A549 (cell line): ENCODE data around the gene PCCB. TPM values are rescaled to one million over a fixed set of nuclear protein-coding genes. Genes with fewer than 3 reads are reported as not detected.

Source experiments
- ATAC-seq, 2 experiments: fragments of 200-7000 bp in 1 of 2; fragments of >200 bp in 1 of 2; cut with Nextera tagmentation in 1 of 2; cut with Tn5 transposase in 1 of 2; 3 replicates each; pipeline versions ENCODE4 v1.8.0 to v1.9.1; 2018 to 2020; ENCODE audit warnings: mild to moderate bottlenecking in 1 of 2, moderate library complexity in 1 of 2
- CTCF ChIA-PET: fragments of 300-600 bp; sonication (Branson Sonifier 250); formaldehyde crosslinking; extraction: SDS; loops from one replicate; lab custom pipeline; 2021; ENCODE audit warnings: antibody characterized with exemption, inconsistent platforms; lab: Yijun Ruan, JAX
- POLR2A ChIA-PET: fragments of 350-600 bp; formaldehyde crosslinking; extraction: SDS; loops from one replicate; lab custom pipeline; 2021; ENCODE audit warnings: antibody characterized with exemption, inconsistent platforms; lab: Yijun Ruan, JAX
- DNase-seq, 2 experiments: peaks; one replicate each; pipeline versions ENCODE4 v3.0.0 to v3.0.0-alpha.2; 2011 to 2016; ENCODE audit warnings: low read depth in 1 of 2, low spot score in 1 of 2
- FAIRE-seq: peaks from 2 replicates; lab custom pipeline; 2011; peaks lifted over from hg19 to GRCh38; lab: Jason Lieb, UNC
- H3K27ac ChIP-seq, 2 experiments: fragments of >200 bp; sonication (Bioruptor Twin); formaldehyde crosslinking; 3 replicates each; pipeline ENCODE4 v1.5.1; 2016 to 2017
- H3K4me1 ChIP-seq: fragments of >200 bp; sonication (Bioruptor Twin); formaldehyde crosslinking; 3 replicates; pipeline ENCODE4 v1.6.1; 2016
- H3K4me2 ChIP-seq: fragments of >200 bp; sonication (Bioruptor Twin); formaldehyde crosslinking; 3 replicates; pipeline ENCODE4 v1.6.1; 2016
- H3K4me3 ChIP-seq: fragments of >200 bp; sonication (Bioruptor Twin); formaldehyde crosslinking; 3 replicates; pipeline ENCODE4 v1.5.1; 2016
- H3K9me3 ChIP-seq: fragments of >200 bp; sonication (Bioruptor Twin); formaldehyde crosslinking; 3 replicates; pipeline ENCODE4 v1.6.1; 2016
- BHLHE40 ChIP-seq: IDR thresholded peaks from 2 replicates; pipeline ENCODE4 v1.6.1; 2012; ENCODE audit warnings: low read depth, low read length, inconsistent platforms
- EHF ChIP-seq: fragments of 250-450 bp; sonication (Bioruptor Pico); IDR thresholded peaks from 2 replicates; pipeline ENCODE4 v1.5.0; 2020; ENCODE audit warnings: mild to moderate bottlenecking
- ESRRA ChIP-seq: fragments of 150-350 bp; IDR thresholded peaks from 2 replicates; pipeline ENCODE4 v1.6.1; 2014; ENCODE audit warnings: mild to moderate bottlenecking, low read length, borderline replicate concordance
- FOSL2 ChIP-seq, 2 experiments: fragments of 450-650 bp in 1 of 2; fragments of >200 bp in 1 of 2; sonication (Bioruptor Twin) in 1 of 2; formaldehyde crosslinking; IDR thresholded peaks; 2 replicates each; pipeline versions ENCODE4 v1.5.0 to v1.6.1; 2016 to 2020; ENCODE audit warnings: mild to moderate bottlenecking in 1 of 2, moderate library complexity in 1 of 2
- FOXS1 ChIP-seq: fragments of 250-450 bp; sonication (Bioruptor Pico); IDR thresholded peaks from 2 replicates; pipeline ENCODE4 v1.5.0; 2020; ENCODE audit warnings: mild to moderate bottlenecking, moderate library complexity
- GATA3 ChIP-seq: IDR thresholded peaks from 2 replicates; pipeline ENCODE4 v1.6.1; 2012; ENCODE audit warnings: borderline replicate concordance
- HDAC2 ChIP-seq: fragments of 200-600 bp; sonication (generic); IDR thresholded peaks from 2 replicates; pipeline ENCODE4 v1.6.1; 2016
- HEYL ChIP-seq: fragments of 250-450 bp; sonication (Bioruptor Pico); IDR thresholded peaks from 2 replicates; pipeline ENCODE4 v1.8.0; 2021; ENCODE audit warnings: mild to moderate bottlenecking, moderate library complexity
- HOXB13 ChIP-seq: fragments of 250-450 bp; sonication (Bioruptor Pico); IDR thresholded peaks from 2 replicates; pipeline ENCODE4 v1.5.0; 2020; ENCODE audit warnings: low read depth, mild to moderate bottlenecking, moderate library complexity
- MAFK ChIP-seq: fragments of 450-650 bp; IDR thresholded peaks from 2 replicates; pipeline ENCODE4 v1.6.1; 2014; ENCODE audit not compliant: partially characterized antibody
- PHF8 ChIP-seq: fragments of 200-600 bp; sonication (generic); IDR thresholded peaks from 2 replicates; pipeline ENCODE4 v1.6.1; 2016; ENCODE audit warnings: low read depth, mild to moderate bottlenecking, antibody characterized with exemption, moderate library complexity, borderline replicate concordance
- POLR2AphosphoS2 ChIP-seq: conservative IDR thresholded peaks from 2 replicates; pipeline ENCODE4 v1.6.1; 2012; ENCODE audit warnings: low read length, improper control_type of control experiment, inconsistent platforms
- RAD21 ChIP-seq, 2 experiments: fragments of >200 bp in 1 of 2; sonication (Bioruptor Twin) in 1 of 2; formaldehyde crosslinking in 1 of 2; IDR thresholded peaks in 1 of 2; conservative IDR thresholded peaks in 1 of 2; 2 replicates in 1 of 2; 3 replicates in 1 of 2; pipeline ENCODE4 v1.6.1; 2012 to 2018; ENCODE audit warnings: inconsistent platforms in 1 of 2
- RNF2 ChIP-seq: fragments of 200-600 bp; sonication (generic); IDR thresholded peaks from 2 replicates; pipeline ENCODE4 v1.6.1; 2016; ENCODE audit warnings: low read depth, mild to moderate bottlenecking, antibody characterized with exemption, moderate library complexity, borderline replicate concordance
- SREBF2 ChIP-seq: fragments of 450-650 bp; IDR thresholded peaks from 2 replicates; pipeline ENCODE4 v1.6.1; 2014; ENCODE audit warnings: mild to moderate bottlenecking, moderate library complexity
- ZC3H11A ChIP-seq: fragments of 450-650 bp; IDR thresholded peaks from 2 replicates; pipeline ENCODE4 v1.6.1; 2014; ENCODE audit warnings: antibody characterized with exemption, mild to moderate bottlenecking
- ZFP36 ChIP-seq: fragments of 450-650 bp; IDR thresholded peaks from 2 replicates; pipeline ENCODE4 v1.6.1; 2014; ENCODE audit warnings: borderline replicate concordance; ENCODE audit not compliant: partially characterized antibody
- WGBS: methylation state at CpG from one replicate; pipeline ENCODE4 v1.1.6; 2017; ENCODE audit errors: missing lambda C conversion rate; 5-methylcytosine and 5-hydroxymethylcytosine counted together
- polyA plus RNA-seq, 4 experiments: library from polyadenylated mRNA; depleted of rRNA in 3 of 4; stranded (reverse); fragments of >200 nt; fragmentation: RNase III in 1 of 4; extraction: RNeasy Plus Mini Kit Qiagen cat#74134 plus additional on column Dnase treatment in 1 of 4; gene quantifications; 2 replicates in 3 of 4; 3 replicates in 1 of 4; pipeline ENCODE4 v1.2.3, GENCODE V29; 2011 to 2017
- TF ChIP-seq, protein P1 (sequence below): fragments of 200-600 bp; sonication (generic); IDR thresholded peaks from 2 replicates; pipeline ENCODE4 v1.6.1; 2016; ENCODE audit warnings: antibody characterized with exemption, mild to moderate bottlenecking, moderate library complexity
- TF ChIP-seq, protein P2 (sequence below): fragments of >200 bp; sonication (Bioruptor Twin); formaldehyde crosslinking; IDR thresholded peaks from 3 replicates; pipeline ENCODE4 v1.6.1; 2016
- TF ChIP-seq, protein P3 (sequence below): IDR thresholded peaks from 2 replicates; pipeline ENCODE4 v1.6.1; 2012; ENCODE audit warnings: low read depth, borderline replicate concordance
- TF ChIP-seq, protein P4 (sequence below): fragments of 450-650 bp; IDR thresholded peaks from 2 replicates; pipeline ENCODE4 v1.6.1; 2014; ENCODE audit warnings: antibody characterized with exemption
- TF ChIP-seq, protein P5 (sequence below): IDR thresholded peaks from 2 replicates; pipeline ENCODE4 v1.6.1; 2012
- TF ChIP-seq, protein P6 (sequence below): IDR thresholded peaks from 2 replicates; pipeline ENCODE4 v1.6.1; 2012
- TF ChIP-seq, protein P7 (sequence below): fragments of 250-450 bp; sonication (Bioruptor Pico); IDR thresholded peaks from 2 replicates; pipeline ENCODE4 v1.5.0; 2020; ENCODE audit warnings: low read depth, mild to moderate bottlenecking, moderate library complexity

The PCCB gene
- polyA plus RNA-seq, 2 of the 4 experiments (the other 2 are of a cell fraction): 31.7 to 65.5 TPM

DNA sequence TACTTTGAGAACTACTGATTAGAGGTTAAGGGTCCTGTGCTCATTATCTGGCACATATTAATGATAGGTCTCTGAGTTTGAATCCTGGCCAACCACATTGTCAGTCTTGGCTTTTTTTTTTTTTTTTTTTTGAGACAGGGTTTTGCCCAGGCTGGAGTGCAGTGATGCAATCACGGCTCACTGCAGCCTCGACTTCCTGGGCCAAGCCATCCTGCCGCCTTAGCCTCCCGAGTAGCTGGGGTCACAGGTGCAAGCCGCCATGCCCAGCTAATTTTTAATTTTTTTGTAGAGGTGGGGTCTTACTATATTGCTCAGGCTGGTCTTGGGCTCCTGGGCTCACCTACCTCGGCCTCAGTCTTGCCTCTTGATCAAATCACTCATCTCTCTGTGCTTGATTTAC, 547 bp upstream of the PCCB start (continued):
- TF ChIP-seq ZFP36 (no peak), BHLHE40 (no peak), POLR2AphosphoS2 (no peak), MAFK (no peak)
- TF ChIP-seq, protein P1, sequence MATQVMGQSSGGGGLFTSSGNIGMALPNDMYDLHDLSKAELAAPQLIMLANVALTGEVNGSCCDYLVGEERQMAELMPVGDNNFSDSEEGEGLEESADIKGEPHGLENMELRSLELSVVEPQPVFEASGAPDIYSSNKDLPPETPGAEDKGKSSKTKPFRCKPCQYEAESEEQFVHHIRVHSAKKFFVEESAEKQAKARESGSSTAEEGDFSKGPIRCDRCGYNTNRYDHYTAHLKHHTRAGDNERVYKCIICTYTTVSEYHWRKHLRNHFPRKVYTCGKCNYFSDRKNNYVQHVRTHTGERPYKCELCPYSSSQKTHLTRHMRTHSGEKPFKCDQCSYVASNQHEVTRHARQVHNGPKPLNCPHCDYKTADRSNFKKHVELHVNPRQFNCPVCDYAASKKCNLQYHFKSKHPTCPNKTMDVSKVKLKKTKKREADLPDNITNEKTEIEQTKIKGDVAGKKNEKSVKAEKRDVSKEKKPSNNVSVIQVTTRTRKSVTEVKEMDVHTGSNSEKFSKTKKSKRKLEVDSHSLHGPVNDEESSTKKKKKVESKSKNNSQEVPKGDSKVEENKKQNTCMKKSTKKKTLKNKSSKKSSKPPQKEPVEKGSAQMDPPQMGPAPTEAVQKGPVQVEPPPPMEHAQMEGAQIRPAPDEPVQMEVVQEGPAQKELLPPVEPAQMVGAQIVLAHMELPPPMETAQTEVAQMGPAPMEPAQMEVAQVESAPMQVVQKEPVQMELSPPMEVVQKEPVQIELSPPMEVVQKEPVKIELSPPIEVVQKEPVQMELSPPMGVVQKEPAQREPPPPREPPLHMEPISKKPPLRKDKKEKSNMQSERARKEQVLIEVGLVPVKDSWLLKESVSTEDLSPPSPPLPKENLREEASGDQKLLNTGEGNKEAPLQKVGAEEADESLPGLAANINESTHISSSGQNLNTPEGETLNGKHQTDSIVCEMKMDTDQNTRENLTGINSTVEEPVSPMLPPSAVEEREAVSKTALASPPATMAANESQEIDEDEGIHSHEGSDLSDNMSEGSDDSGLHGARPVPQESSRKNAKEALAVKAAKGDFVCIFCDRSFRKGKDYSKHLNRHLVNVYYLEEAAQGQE: no peak

DNA sequence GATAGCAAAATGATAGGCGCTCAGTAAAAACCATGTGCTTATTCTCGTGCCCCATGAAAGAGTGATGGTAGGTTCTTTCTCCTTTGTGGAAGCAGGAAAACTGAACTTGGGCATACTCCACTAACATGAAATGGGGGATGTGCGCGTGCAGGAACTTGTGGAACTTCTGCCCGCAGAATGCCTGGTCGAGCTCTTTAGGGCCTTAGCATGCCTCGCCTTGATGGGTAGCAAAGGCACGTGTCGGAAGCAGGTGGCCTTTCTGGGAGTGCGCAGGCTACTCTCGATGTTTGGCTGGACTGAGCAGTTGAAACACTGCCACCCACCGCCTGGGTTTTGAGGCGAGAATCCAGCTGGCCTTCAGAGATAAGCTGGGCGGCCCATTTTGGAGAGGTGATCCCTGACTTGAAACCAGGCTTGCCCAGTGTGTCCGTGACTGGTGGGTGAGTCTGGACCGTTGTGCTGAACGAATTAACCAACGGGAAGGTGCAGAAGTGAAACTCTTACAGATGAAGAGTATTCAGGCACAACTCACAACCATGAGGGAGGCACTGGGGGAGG, 842 bp downstream of the PCCB start:
- Histone ChIP-seq H3K4me1 (peaks cover 8% of the 10 kb centered on the region; the same call in 1 of the 3 replicates), H3K27ac (peak overlapping the region; percentile 91 to 96), H3K9me3 (no peaks in the 10 kb centered on the region), H3K4me2 (peak overlapping the region; percentile 97), H3K4me3 (peak overlapping the region; percentile 64)
- TF ChIP-seq, protein P2, sequence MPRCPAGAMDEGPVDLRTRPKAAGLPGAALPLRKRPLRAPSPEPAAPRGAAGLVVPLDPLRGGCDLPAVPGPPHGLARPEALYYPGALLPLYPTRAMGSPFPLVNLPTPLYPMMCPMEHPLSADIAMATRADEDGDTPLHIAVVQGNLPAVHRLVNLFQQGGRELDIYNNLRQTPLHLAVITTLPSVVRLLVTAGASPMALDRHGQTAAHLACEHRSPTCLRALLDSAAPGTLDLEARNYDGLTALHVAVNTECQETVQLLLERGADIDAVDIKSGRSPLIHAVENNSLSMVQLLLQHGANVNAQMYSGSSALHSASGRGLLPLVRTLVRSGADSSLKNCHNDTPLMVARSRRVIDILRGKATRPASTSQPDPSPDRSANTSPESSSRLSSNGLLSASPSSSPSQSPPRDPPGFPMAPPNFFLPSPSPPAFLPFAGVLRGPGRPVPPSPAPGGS: no peak
- TF ChIP-seq ESRRA (no peak), SREBF2 (no peak), FOXS1 (CRISPR knock-in tag) (no peak), RAD21 (conservative IDR thresholded peaks at IDR 0.05 in 1 of 2, IDR thresholded peaks at IDR 0.05 in 1 of 2) (peak in 1 of 2 experiments; percentile 15; a peak in 1 of 5 replicates), EHF (CRISPR knock-in tag) (no peak), HDAC2 (no peak), PHF8 (no peak), GATA3 (no peak), FOSL2 (IDR thresholded peaks at IDR 0.05) (no peak), FOSL2 (CRISPR knock-in tag; IDR thresholded peaks at IDR 0.05) (no peak), ZC3H11A (no peak), HOXB13 (CRISPR knock-in tag) (0 out of 2 replicates have a peak, but pooled peaks have one; percentile 43), RNF2 (no peak), HEYL (CRISPR knock-in tag) (no peak)
- TF ChIP-seq, protein P3, sequence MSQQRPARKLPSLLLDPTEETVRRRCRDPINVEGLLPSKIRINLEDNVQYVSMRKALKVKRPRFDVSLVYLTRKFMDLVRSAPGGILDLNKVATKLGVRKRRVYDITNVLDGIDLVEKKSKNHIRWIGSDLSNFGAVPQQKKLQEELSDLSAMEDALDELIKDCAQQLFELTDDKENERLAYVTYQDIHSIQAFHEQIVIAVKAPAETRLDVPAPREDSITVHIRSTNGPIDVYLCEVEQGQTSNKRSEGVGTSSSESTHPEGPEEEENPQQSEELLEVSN: peak; percentile 62; the same call in 1 of the 2 replicates
- TF ChIP-seq, protein P4, sequence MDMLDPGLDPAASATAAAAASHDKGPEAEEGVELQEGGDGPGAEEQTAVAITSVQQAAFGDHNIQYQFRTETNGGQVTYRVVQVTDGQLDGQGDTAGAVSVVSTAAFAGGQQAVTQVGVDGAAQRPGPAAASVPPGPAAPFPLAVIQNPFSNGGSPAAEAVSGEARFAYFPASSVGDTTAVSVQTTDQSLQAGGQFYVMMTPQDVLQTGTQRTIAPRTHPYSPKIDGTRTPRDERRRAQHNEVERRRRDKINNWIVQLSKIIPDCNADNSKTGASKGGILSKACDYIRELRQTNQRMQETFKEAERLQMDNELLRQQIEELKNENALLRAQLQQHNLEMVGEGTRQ: no peak
- TF ChIP-seq, protein P5, sequence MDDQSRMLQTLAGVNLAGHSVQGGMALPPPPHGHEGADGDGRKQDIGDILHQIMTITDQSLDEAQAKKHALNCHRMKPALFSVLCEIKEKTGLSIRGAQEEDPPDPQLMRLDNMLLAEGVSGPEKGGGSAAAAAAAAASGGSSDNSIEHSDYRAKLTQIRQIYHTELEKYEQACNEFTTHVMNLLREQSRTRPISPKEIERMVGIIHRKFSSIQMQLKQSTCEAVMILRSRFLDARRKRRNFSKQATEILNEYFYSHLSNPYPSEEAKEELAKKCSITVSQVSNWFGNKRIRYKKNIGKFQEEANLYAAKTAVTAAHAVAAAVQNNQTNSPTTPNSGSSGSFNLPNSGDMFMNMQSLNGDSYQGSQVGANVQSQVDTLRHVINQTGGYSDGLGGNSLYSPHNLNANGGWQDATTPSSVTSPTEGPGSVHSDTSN: no peak
- TF ChIP-seq, protein P6, sequence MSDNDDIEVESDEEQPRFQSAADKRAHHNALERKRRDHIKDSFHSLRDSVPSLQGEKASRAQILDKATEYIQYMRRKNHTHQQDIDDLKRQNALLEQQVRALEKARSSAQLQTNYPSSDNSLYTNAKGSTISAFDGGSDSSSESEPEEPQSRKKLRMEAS: peak; percentile 73
- TF ChIP-seq, protein P7, sequence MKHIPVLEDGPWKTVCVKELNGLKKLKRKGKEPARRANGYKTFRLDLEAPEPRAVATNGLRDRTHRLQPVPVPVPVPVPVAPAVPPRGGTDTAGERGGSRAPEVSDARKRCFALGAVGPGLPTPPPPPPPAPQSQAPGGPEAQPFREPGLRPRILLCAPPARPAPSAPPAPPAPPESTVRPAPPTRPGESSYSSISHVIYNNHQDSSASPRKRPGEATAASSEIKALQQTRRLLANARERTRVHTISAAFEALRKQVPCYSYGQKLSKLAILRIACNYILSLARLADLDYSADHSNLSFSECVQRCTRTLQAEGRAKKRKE (CRISPR knock-in tag): no peak
- ChIA-PET POLR2A (interaction anchor here (0.9 to 1.2 kb wide), 2 partner anchors 54 to 56 kb away, joined by 3 to 10 read pairs; partner anchors contain the start of gene MSL2), CTCF (interaction anchor here (0.9 to 1.8 kb wide), 4 partner anchors 15 to 501 kb away, joined by 3 to 6 read pairs (median 3); partner anchors contain the start of gene STAG1)
- 23% methylated on average over 16 of the region's 18 CpGs for WGBS
- peak in 1 of 2 experiments; percentile 37 for DNase-seq
- peak; percentile 29 to 68 for ATAC-seq
- FAIRE-seq: no peak
